Neural crest cell (in vitro differentiated cells): ENCODE results near the gene PLCL1. TPM values are rescaled to one million over a fixed set of nuclear protein-coding genes. Genes with fewer than 3 reads are reported as not detected.

ENCODE experiments used
- DNase-seq: peaks from one replicate; pipeline ENCODE4 v3.0.0; 2021; ENCODE audit warnings: low read depth, mixed read lengths, low spot score
- H3K27ac Mint-ChIP-seq: one replicate; pipeline ENCODE4 v1.8.0; 2021; ENCODE audit warnings: mild to moderate bottlenecking, mixed read lengths; ENCODE audit not compliant: unreplicated experiment
- H3K27me3 Mint-ChIP-seq: 2 replicates; pipeline ENCODE4 v1.8.0; 2021; ENCODE audit warnings: low read depth, mild to moderate bottlenecking, mixed read lengths
- H3K36me3 Mint-ChIP-seq: 2 replicates; pipeline ENCODE4 v1.8.0; 2021; ENCODE audit warnings: low read depth, mild to moderate bottlenecking, mixed read lengths
- H3K4me1 Mint-ChIP-seq: 2 replicates; pipeline ENCODE4 v1.8.0; 2021; ENCODE audit warnings: mixed read lengths
- H3K4me3 Mint-ChIP-seq: one replicate; pipeline ENCODE4 v1.8.0; 2021; ENCODE audit warnings: mild to moderate bottlenecking, mixed read lengths
- H3K9me3 Mint-ChIP-seq: 2 replicates; pipeline ENCODE4 v1.8.0; 2021; ENCODE audit warnings: mixed read lengths
- total RNA-seq: library from RNA; stranded (reverse); gene quantifications from 2 replicates; pipeline ENCODE4 v1.2.1, GENCODE V29; 2021
- TF ChIP-seq, protein P1 (sequence below): fragments of 200-600 bp; sonication (generic); conservative IDR thresholded peaks from 2 replicates; pipeline ENCODE4 v1.5.0; 2021; ENCODE audit warnings: antibody characterized with exemption, mild to moderate bottlenecking

Gene PLCL1
- total RNA-seq, 1 donor from 2014 or later = 0.72 TPM

DNA sequence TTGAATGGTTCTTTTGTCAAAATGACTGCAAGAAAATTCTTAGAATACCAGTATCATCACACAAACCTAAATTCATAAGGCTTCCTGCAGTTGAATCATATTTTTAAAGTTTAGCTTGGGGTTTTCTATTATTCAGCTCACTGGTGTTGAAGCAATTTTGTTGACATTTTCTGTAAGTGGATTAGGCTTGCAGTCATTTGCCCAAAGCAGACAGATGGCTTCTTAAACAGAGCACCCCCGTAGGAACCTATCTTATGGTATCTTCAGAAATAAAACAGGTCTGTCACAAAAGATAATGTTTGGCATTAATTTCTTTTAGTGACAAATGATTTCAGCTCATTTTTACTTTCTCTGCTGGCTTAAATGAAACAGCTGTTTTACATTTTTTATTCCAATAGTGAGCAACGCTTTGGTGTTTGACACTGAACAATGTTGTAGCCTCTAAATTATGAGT is 331.1 kb downstream of the PLCL1 start:
- DNase-seq = no peak
- TF ChIP-seq, protein P1, sequence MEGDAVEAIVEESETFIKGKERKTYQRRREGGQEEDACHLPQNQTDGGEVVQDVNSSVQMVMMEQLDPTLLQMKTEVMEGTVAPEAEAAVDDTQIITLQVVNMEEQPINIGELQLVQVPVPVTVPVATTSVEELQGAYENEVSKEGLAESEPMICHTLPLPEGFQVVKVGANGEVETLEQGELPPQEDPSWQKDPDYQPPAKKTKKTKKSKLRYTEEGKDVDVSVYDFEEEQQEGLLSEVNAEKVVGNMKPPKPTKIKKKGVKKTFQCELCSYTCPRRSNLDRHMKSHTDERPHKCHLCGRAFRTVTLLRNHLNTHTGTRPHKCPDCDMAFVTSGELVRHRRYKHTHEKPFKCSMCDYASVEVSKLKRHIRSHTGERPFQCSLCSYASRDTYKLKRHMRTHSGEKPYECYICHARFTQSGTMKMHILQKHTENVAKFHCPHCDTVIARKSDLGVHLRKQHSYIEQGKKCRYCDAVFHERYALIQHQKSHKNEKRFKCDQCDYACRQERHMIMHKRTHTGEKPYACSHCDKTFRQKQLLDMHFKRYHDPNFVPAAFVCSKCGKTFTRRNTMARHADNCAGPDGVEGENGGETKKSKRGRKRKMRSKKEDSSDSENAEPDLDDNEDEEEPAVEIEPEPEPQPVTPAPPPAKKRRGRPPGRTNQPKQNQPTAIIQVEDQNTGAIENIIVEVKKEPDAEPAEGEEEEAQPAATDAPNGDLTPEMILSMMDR = no peak
- Mint-ChIP-seq H3K27me3 (peaks cover 7% of the 10 kb centered on the region), H3K36me3 (no peaks in the 10 kb centered on the region), H3K9me3 (no peaks in the 10 kb centered on the region), H3K4me1 (no peaks in the 10 kb centered on the region), H3K27ac (no peak overlapping the region), H3K4me3 (no peak overlapping the region)

DNA sequence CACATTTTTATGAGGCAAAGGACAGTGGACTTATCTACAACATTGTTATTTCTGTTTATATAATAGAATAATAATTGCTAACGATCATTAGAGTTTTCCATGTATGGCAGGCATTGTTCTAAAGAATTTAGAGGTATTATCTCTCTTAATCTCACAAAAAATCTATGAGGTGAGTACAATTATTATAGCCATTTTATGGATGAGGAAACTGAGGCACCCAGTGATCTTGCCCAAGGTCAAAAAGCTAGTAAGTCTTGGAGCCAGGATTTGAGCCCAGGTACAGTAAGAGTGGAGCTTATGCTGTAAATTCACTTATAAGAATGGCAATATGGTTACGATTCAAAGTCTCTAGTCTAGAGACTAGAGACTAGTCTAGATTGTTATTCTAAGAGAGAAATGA is 331.7 kb downstream of the PLCL1 start:
- no peaks in the 10 kb centered on the region for H3K9me3 Mint-ChIP-seq
- TF ChIP-seq, protein P1 = no peak
- no peak overlapping the region for H3K4me3 Mint-ChIP-seq
- H3K4me1 Mint-ChIP-seq = no peaks in the 10 kb centered on the region
- H3K27ac Mint-ChIP-seq = no peak overlapping the region
- H3K36me3 Mint-ChIP-seq = no peaks in the 10 kb centered on the region
- H3K27me3 Mint-ChIP-seq = peaks cover under 1% of the 10 kb centered on the region
- no peak for DNase-seq

DNA sequence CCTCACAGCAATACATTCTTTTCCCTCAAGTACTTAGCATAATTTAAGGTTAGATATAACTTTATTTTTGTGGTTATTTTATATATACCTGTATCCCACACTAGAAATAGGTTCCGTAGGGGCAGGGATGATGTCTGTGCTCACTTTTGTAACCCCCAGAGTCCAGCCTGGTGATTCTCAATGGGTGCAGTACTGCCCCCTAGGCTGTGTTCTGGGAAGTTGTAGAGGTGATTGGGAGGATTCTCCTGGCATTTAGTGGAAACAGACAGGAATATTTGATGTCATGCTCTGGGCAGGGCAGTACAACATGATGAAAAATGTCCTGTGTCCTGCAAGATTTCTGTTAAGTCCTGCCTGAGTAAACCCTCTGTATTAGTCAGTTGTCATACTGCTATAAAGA is 333.3 kb downstream of the PLCL1 start:
- Mint-ChIP-seq H3K27ac (no peak overlapping the region), H3K9me3 (no peaks in the 10 kb centered on the region), H3K36me3 (no peaks in the 10 kb centered on the region), H3K4me3 (no peak overlapping the region), H3K27me3 (no peaks in the 10 kb centered on the region), H3K4me1 (no peaks in the 10 kb centered on the region)
- DNase-seq = no peak
- TF ChIP-seq, protein P1 = no peak

- no peaks in the 10 kb centered on the region for H3K4me1 Mint-ChIP-seq
- no peak for DNase-seq
- TF ChIP-seq, protein P1 = no peak
- H3K4me3 Mint-ChIP-seq = no peak overlapping the region
- H3K36me3 Mint-ChIP-seq = no peaks in the 10 kb centered on the region
- no peaks in the 10 kb centered on the region for H3K27me3 Mint-ChIP-seq
- H3K9me3 Mint-ChIP-seq = no peaks in the 10 kb centered on the region
- no peak overlapping the region for H3K27ac Mint-ChIP-seq
Measured at GRCh38 chr2:198141726-198142125, 337.3 kb downstream of the PLCL1 start.

- Mint-ChIP-seq H3K36me3 (no peaks in the 10 kb centered on the region), H3K4me3 (no peak overlapping the region), H3K9me3 (no peaks in the 10 kb centered on the region), H3K27ac (no peak overlapping the region), H3K27me3 (no peaks in the 10 kb centered on the region), H3K4me1 (no peaks in the 10 kb centered on the region)
- no peak for DNase-seq
- TF ChIP-seq, protein P1 = no peak
Measured at GRCh38 chr2:198143156-198143555, 338.8 kb downstream of the PLCL1 start.

DNA sequence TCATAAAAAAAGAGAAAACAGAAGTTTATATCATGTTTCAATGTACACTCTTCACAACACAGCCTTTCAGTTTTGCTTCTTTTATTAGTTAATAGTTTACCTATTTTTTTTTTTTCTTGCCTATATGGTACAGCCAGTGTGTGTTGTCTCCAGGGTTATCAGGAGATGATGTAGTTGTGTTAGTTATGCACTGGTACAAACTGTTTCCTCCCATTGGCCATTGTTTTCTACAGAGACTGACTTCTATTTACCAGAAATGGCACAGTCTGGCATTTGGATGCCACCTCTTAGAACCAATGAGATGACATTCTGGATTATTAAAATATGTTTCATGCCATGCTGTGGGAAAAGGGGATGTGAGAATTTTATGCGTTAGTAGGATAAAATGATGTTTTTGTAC is 339.4 kb downstream of the PLCL1 start:
- Mint-ChIP-seq H3K27me3 (no peaks in the 10 kb centered on the region), H3K36me3 (no peaks in the 10 kb centered on the region), H3K4me3 (no peak overlapping the region), H3K9me3 (no peaks in the 10 kb centered on the region), H3K4me1 (no peaks in the 10 kb centered on the region), H3K27ac (no peak overlapping the region)
- no peak for DNase-seq
- TF ChIP-seq, protein P1 = no peak
